ENCODE measurements around the gene LILRA1.
"Not testable (repeated sequence)": the region's sequence is repeated elsewhere in the genome, so short reads cannot be mapped to it uniquely, and the experiment has no call there.

Gene LILRA1

DNA sequence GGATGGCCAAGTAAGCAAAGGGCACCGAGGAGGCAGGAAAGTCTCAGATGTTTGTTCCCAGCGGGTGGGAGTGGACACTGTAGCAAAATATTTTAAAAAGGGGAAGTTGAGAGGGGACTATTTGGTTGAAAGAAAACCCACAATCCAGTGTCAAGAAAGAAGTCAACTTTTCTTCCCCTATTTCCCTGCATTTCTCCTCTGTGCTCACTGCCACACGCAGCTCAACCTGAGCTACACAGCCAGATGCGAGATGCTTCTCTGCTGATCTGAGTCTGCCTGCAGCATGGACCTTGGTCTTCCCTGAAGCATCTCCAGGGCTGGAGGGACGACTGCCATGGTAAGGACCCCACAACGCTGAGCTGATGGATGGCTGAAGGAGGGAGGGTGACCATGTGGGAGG is at the start of gene LILRA1:
TSS of gene LILRA1 (plus strand) at position 188 of the 400 bp plus-strand sequence. CDS start 613 bp downstream, outside the sequence.
- not testable (repeated sequence) for DNase-seq (ENCODE audit: low spot score)

DNA sequence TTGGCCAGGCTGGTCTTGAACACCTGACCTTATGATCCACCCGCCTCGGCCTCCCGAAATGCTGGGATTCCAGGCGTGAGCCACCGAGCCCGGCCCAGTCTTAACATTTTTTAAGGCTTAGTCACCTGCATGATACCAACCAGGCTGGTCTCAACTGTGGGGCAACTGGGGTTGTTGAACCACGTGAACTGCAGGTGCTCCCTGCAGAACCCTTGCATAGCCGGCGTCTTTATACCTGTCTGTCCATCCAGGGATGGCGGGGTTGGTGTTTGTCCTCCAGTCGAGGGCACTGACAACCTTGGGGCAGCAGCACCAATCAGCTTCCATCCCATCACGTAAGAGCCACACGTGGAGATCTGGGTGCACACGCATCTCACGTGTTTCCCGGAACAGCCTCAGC is 44.6 kb upstream of the LILRA1 start:
- no peak for DNase-seq (ENCODE audit: low spot score)

DNA sequence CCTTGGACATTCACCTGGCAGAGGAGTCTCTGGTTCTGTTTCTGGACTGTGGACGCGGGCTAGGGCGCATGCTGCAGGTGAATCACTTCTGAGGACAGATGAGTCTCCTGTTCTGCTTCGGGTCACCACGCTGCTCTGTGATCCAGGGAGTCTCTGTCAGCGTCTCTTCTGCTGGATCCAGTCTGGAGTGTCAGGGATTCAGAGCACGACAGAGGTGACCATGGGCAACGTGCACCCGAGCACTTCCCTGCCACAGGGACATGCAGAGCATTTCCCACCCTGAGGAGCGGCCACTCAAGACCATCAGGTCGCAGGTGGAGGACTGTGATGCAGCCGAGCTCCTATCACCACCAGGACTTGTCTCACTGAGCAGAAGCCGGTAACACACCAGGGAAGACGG is 44.2 kb upstream of the LILRA1 start:
- DNase-seq (ENCODE audit: low spot score) = no peak

GRCh38 chr19:54551293-54551692 is 42.1 kb upstream of the LILRA1 start:
- DNase-seq (ENCODE audit: low spot score) = no peak

DNA sequence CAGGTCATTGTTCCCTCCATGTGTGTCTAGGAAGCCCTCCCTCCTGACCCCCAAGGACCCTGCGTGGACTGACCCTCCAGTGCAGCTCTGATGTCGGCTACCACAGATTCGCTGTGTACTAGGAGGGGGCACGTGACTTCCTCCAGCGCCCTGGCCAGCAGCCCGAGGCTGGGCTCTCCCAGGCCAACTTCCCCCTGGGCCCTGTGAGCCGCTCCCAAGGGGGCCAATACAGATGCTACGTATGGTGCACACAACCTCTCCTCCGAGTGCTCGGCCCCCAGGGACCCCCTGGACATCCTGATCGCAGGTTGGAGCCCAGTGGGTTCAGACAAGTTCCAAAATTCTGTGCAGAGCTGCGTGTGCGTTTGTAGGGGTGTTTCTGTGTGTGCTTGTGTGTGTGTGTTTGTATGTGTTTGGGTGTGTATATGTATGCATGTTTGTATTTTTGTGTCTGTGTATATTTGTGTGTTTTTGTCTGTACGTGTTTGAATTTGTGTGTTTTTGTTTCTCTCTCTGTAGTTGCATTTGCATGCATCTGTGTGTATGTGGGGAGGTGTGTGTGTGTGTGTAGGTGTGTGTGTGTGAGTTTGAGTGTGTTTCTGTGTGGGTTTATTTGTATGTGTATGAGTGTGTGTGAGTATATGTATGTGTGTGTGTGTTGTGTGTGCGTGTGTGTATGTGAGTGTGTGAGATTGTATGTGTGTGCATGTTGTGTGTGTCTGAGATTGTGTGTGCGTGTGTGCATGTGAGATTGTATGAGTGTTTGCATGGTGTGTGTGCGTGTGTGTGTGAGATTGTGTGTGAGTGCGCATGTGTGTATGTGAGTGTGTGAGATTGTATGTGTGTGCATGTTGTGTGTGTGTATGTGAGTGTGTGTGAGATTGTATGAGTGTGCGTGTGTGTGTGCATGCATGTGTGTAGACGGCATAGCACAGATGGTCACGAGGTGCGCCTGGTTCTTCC is 41.2 kb upstream of the LILRA1 start:
- no peak for DNase-seq (ENCODE audit: low spot score)

DNA sequence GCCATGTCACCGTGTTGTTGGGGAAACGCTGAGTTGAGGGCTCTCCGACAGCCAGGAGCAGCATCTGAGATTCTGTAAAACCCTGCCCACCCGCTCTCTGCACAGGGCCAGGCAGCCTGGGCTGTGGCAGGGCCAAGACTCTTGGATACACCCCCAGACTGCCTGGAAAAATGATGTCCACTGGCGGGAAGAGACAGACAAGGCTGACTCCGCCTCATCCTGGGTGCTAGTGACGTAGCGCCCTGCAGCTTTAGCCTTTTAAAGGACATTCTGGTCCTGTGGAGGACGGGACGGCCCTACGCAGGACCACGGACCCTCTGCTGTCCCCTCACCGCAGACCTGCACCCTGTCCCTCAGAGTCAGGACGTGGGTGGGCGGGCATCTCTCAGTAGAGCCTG is 40.5 kb upstream of the LILRA1 start:
- no peak for DNase-seq (ENCODE audit: low spot score)

- DNase-seq (ENCODE audit: low spot score) = no peak
Observed at GRCh38 chr19:54554006-54554405, 39.4 kb upstream of the LILRA1 start.

GRCh38 chr19:54554896-54555295 is 38.5 kb upstream of the LILRA1 start:
- DNase-seq (ENCODE audit: low spot score) = no peak

- no peak for DNase-seq (ENCODE audit: low spot score)
Observed at GRCh38 chr19:54556194-54556593, 37.2 kb upstream of the LILRA1 start.

DNA sequence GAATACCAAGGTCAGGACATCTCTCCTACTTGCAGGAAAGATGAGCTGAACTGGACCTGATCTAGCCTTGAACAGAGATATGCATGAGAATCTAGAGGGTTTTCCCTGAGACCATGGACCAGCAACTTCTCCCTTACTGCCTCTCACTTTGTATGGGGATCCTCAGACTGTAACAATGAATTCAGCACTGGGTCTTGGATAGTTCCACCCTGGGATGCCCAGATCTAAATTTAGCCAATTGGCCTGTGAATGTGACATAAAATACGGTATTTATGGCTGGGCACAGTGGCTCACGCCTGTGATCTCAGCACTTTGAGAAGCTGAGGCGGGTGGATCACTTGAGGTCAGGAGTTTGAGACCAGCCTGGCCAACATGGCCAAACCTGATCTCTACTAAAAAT is 35.1 kb upstream of the LILRA1 start:
- DNase-seq (ENCODE audit: low spot score) = no peak

- no peak for DNase-seq (ENCODE audit: low spot score)
Observed at GRCh38 chr19:54560881-54561385, 32.5 kb upstream of the LILRA1 start.

DNA sequence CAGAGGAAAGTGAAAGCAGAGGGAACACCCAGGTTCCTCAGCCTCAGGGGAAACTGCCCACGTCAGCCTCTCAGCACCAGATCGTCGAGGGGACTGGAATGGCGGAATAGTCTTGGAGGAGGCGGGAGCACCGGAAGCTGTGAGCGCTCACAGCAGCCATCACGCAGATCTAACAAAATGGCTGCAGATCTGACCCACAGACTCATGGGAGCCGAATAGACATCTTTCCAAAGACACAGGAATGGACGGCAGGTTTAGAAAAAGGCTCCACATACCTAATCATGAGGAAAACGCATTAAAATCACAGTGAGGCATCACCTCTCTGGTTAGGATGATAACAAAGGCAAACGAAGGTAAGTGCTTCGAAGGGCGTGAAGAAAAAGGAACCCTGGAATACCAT is 31.6 kb upstream of the LILRA1 start:
- DNase-seq (ENCODE audit: low spot score) = no peak

- DNase-seq (ENCODE audit: low spot score) = not testable (repeated sequence)
Observed at GRCh38 chr19:54563206-54563605, 30.2 kb upstream of the LILRA1 start.

DNA sequence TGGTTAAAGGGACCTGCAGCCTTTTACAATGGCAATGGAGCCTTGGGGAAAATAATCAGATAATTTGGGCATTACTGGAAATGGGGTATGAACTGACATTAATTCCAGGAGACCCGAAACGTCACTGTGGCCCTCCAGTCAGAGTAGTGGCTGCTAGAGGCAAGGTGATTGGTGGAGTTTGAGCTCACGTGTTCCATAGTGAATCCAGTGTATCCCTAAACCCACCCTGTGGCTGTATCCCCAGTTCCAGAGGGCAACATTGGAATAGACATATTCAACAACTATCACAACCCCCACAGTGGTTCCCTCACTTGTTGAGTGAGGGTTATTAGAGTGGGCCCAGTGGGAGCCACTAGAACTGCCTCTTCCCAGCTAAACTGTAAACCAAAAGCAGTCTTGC is 23.1 kb upstream of the LILRA1 start:
- no peak for DNase-seq (ENCODE audit: low spot score)

- DNase-seq (ENCODE audit: low spot score) = not testable (repeated sequence)
Observed at GRCh38 chr19:54571715-54572615, 21.5 kb upstream of the LILRA1 start.

DNA sequence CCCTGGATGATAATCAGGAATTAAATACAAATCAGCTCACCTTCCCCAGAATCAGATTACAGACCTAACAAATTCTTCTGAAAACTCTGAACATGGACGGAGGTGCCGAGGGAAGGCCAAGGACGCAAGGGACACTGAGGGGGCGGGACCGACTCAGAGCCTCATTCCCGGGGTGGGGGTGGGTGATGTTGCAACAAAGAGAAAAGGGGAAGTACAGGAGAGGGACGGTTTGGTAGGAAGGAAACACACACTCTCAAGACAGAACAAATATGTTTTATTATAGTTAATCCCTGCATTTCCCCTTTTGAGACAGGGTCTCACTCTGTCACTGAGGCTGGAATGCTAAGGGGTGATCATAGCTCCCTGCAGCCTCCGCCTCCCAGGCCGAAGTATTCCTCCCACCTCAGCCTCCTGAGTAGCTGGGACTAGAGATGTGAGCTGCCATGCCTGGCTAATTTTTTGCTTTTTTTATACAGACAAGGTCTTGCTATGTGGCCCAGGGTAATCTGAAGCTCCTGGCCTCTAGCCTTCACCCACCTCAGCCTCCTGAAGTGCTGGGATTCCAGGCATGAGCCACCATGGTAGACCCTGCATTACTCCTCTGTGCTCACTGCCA is 20.6 kb upstream of the LILRA1 start:
- no peak for DNase-seq (ENCODE audit: low spot score)

GRCh38 chr19:54573330-54573872 is 20.0 kb upstream of the LILRA1 start, which contains the start of gene LILRA2:
LILRA2 (plus strand) TSS chr19:54573790; CDS start chr19:54573879, 89 bp downstream.
- DNase-seq (ENCODE audit: low spot score) = peak; percentile 26

GRCh38 chr19:54574051-54574450 is 19.4 kb upstream of the LILRA1 start:
- DNase-seq (ENCODE audit: low spot score) = no peak

DNA sequence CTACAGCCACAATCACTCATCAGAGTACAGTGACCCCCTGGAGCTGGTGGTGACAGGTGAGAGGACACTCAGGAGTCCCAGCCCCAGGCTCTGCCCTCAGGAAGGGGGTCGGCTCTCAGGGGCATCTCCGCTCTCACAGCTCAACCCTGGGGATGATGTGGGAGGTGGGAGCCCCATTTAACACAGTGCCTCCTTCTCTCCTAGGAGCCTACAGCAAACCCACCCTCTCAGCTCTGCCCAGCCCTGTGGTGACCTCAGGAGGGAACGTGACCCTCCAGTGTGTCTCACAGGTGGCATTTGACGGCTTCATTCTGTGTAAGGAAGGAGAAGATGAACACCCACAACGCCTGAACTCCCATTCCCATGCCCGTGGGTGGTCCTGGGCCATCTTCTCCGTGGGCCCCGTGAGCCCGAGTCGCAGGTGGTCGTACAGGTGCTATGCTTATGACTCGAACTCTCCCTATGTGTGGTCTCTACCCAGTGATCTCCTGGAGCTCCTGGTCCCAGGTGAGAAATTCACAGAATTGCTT is 18.8 kb upstream of the LILRA1 start:
- no peak for DNase-seq (ENCODE audit: low spot score)

- DNase-seq (ENCODE audit: low spot score) = not testable (repeated sequence)
Observed at GRCh38 chr19:54575205-54575604, 18.2 kb upstream of the LILRA1 start.

DNA sequence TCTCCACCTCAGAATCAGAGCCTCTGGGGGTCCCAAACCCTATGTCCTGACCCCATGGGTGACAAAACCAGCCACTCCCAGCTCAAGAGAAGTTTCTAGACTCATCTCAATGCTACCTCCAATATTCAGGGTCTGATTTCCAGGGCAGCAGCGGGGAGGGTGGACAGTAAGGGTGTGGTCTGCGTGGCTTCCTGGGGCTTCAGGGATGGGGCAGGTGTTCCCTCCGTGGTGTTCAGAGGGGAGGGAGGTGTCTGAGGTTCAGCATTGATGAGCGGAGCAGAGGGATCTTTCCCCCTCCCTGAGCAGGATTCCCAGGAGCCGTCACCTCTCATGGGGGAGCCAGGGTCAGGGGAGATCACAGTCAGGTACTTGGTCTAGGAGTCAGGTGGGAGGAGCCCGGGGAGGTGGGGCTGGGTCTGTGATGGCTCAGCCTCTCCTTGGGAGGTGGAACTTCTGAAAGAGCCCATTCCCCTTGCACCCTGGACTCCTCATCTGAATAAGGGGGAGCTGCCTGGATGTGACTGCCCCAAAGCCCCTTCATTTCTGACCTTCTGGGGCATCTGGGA is 16.9 kb upstream of the LILRA1 start:
- DNase-seq (ENCODE audit: low spot score) = no peak

Data from germinal center (tissue), 1 donor.